COLO829 (cell line): ENCODE results near the gene CUL3.
"Not testable (repeated sequence)": the region's sequence is repeated elsewhere in the genome, so short reads cannot be mapped to it uniquely, and the experiment has no call there.

Experiments used
- DNase-seq: peaks from one replicate; pipeline ENCODE4 v3.0.0; 2012; ENCODE audit warnings: low spot score

The CUL3 gene

GRCh38 chr2:224543939-224544338 is 41.2 kb downstream of the CUL3 start:
- DNase-seq, result no peak

GRCh38 chr2:224538561-224539138 is 46.5 kb downstream of the CUL3 start:
- no peak for DNase-seq

GRCh38 chr2:224532931-224533330 is 52.2 kb downstream of the CUL3 start:
- no peak for DNase-seq

- DNase-seq, result no peak
Measured at GRCh38 chr2:224532441-224532840, 52.7 kb downstream of the CUL3 start.

GRCh38 chr2:224528171-224528570 is 57.0 kb downstream of the CUL3 start:
- no peak for DNase-seq

- DNase-seq, result no peak
Measured at GRCh38 chr2:224525774-224526173, 59.4 kb downstream of the CUL3 start.

GRCh38 chr2:224524657-224525056 is 60.5 kb downstream of the CUL3 start:
- DNase-seq, result no peak

GRCh38 chr2:224523626-224524577 is 61.3 kb downstream of the CUL3 start:
- no peak for DNase-seq

GRCh38 chr2:224522483-224522882 is 62.7 kb downstream of the CUL3 start:
- DNase-seq, result not testable (repeated sequence)

- DNase-seq, result no peak
Measured at GRCh38 chr2:224520064-224520463, 65.1 kb downstream of the CUL3 start.

GRCh38 chr2:224518806-224519580 is 66.2 kb downstream of the CUL3 start:
- DNase-seq, result no peak

GRCh38 chr2:224517963-224518362 is 67.2 kb downstream of the CUL3 start:
- DNase-seq, result no peak

GRCh38 chr2:224516393-224516792 is 68.8 kb downstream of the CUL3 start:
- not testable (repeated sequence) for DNase-seq

- DNase-seq, result peak; percentile 14
Measured at GRCh38 chr2:224513991-224514390, 71.2 kb downstream of the CUL3 start.

- DNase-seq, result no peak
Measured at GRCh38 chr2:224507789-224508188, 77.4 kb downstream of the CUL3 start.

GRCh38 chr2:224506494-224506893 is 78.7 kb downstream of the CUL3 start:
- DNase-seq, result no peak

GRCh38 chr2:224498991-224499390 is 86.2 kb downstream of the CUL3 start:
- no peak for DNase-seq

GRCh38 chr2:224492531-224492930 is 92.6 kb downstream of the CUL3 start:
- DNase-seq, result no peak

GRCh38 chr2:224487940-224488339 is 97.2 kb downstream of the CUL3 start:
- DNase-seq, result not testable (repeated sequence)

GRCh38 chr2:224485081-224486014 is 99.8 kb downstream of the CUL3 start:
- DNase-seq, result not testable (repeated sequence)

- DNase-seq, result no peak
Measured at GRCh38 chr2:224479826-224480225, 105.3 kb downstream of the CUL3 start.
